ENCODE results near the gene OR2V1.
"Not testable (repeated sequence)": the region's sequence is repeated elsewhere in the genome, so short reads cannot be mapped to it uniquely, and the experiment has no call there.

- not testable (repeated sequence) for TF ChIP-seq CTCF (IDR thresholded peaks at IDR 0.05; ENCODE audit: insufficient read depth, low read length); SPI1 (IDR thresholded peaks at IDR 0.05; ENCODE audit: borderline replicate concordance, low read depth); POLR2AphosphoS5 (IDR thresholded peaks at IDR 0.05; ENCODE audit: low read depth)
These were observed 46.6 kb upstream of the OR2V1 start for GRCh38 chr5:181177559-181177958.

Measured in HL-60 (cell line).